Keratinocyte (primary cell): ENCODE results near the gene PRG3.
"Not testable (repeated sequence)": the region's sequence is repeated elsewhere in the genome, so short reads cannot be mapped to it uniquely, and the experiment has no call there.

Experiments used
- EZH2 ChIP-seq: IDR thresholded peaks from one replicate; pipeline ENCODE4 v1.6.1; 2012; ENCODE audit warnings: inconsistent platforms, mild to moderate bottlenecking, low read length, moderate library complexity
- TF ChIP-seq, protein P1 (sequence below), 3 experiments: IDR thresholded peaks in 1 of 3; conservative IDR thresholded peaks in 1 of 3; optimal IDR thresholded peaks in 1 of 3; 2 replicates in 2 of 3; 3 replicates in 1 of 3; pipeline versions ENCODE3 to v1.5.1; 2011; ENCODE audit warnings: low read length in 3 of 3, mild to moderate bottlenecking in 3 of 3, moderate library complexity in 2 of 3, control low read depth in 1 of 3, inconsistent platforms in 1 of 3; ENCODE audit not compliant: insufficient read depth in 2 of 3; ENCODE audit errors: extremely low read depth in 1 of 3

DNA sequence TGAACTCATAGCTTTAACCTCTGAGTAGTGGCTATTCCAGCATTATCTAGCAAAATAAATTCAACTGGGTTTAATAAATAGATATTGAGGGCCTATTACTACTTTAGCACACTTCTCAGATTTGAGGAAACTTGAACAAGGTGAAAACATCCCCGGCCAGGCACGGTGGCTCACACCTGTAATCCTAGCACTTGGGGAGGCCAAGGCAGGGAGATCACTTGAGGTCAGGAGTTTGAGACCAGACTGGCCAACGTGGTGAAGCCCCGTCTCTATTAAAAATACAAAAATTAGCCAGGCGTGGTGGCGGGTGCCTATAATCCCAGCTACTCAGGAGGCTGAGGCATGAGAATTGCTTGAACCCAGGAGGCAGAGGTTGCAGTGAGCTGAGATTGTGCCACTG, 44.1 kb downstream of the PRG3 start:
- TF ChIP-seq, protein P1, sequence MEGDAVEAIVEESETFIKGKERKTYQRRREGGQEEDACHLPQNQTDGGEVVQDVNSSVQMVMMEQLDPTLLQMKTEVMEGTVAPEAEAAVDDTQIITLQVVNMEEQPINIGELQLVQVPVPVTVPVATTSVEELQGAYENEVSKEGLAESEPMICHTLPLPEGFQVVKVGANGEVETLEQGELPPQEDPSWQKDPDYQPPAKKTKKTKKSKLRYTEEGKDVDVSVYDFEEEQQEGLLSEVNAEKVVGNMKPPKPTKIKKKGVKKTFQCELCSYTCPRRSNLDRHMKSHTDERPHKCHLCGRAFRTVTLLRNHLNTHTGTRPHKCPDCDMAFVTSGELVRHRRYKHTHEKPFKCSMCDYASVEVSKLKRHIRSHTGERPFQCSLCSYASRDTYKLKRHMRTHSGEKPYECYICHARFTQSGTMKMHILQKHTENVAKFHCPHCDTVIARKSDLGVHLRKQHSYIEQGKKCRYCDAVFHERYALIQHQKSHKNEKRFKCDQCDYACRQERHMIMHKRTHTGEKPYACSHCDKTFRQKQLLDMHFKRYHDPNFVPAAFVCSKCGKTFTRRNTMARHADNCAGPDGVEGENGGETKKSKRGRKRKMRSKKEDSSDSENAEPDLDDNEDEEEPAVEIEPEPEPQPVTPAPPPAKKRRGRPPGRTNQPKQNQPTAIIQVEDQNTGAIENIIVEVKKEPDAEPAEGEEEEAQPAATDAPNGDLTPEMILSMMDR (optimal IDR thresholded peaks at IDR 0.05 in 1 of 3, IDR thresholded peaks at IDR 0.05 in 1 of 3, conservative IDR thresholded peaks at IDR 0.05 in 1 of 3; ENCODE audit: extremely low read depth in 1 of 3, insufficient read depth in 2 of 3, low read length in 3 of 3) = not testable (repeated sequence)
- not testable (repeated sequence) for TF ChIP-seq EZH2
